Transverse colon (tissue), 4 donors: ENCODE data around the gene TIGAR. TPM values are rescaled to one million over a fixed set of nuclear protein-coding genes. Genes with fewer than 3 reads are reported as not detected.

Experiments used
- DNase-seq: peaks from one replicate; pipeline ENCODE4 v3.0.0-alpha.2; 2019
- H3K27ac ChIP-seq, 4 donors: fragments of 200-600 bp; sonication (generic); 2 replicates each; pipeline ENCODE4 v1.5.1; 2016 to 2018; ENCODE audit warnings: inconsistent platforms in 4 of 4
- H3K27me3 ChIP-seq: fragments of 200-600 bp; sonication (generic); 2 replicates; pipeline ENCODE4 v1.5.1; 2017; ENCODE audit warnings: inconsistent platforms
- H3K36me3 ChIP-seq, 4 donors: fragments of 200-600 bp; sonication (generic); 2 replicates each; pipeline ENCODE4 v1.5.1; 2017 to 2019; ENCODE audit warnings: inconsistent platforms in 4 of 4
- H3K4me1 ChIP-seq, 4 donors: fragments of 200-600 bp; sonication (generic); 2 replicates each; pipeline ENCODE4 v1.5.1; 2017 to 2020; ENCODE audit warnings: inconsistent platforms in 4 of 4
- H3K4me3 ChIP-seq, 4 donors: fragments of 200-600 bp; sonication (generic); 1 replicate in 1 of 4; 2 replicates in 3 of 4; pipeline versions ENCODE4 v1.5.1 to v1.6.1; 2017 to 2019; ENCODE audit warnings: inconsistent platforms in 4 of 4
- H3K9me3 ChIP-seq, 2 donors: fragments of 200-600 bp; sonication (generic); 2 replicates each; pipeline ENCODE4 v1.5.1; 2017 to 2019; ENCODE audit warnings: inconsistent platforms in 2 of 2
- EP300 ChIP-seq: sonication (generic); formaldehyde crosslinking; IDR thresholded peaks from one replicate; pipeline ENCODE4 v1.6.1; 2017; ENCODE audit warnings: antibody characterized with exemption, low read depth
- POLR2A ChIP-seq: fragments of 450-650 bp; IDR thresholded peaks from one replicate; pipeline ENCODE4 v1.6.1; 2016; ENCODE audit warnings: antibody characterized with exemption, mild to moderate bottlenecking, moderate library complexity
- POLR2AphosphoS5 ChIP-seq, 3 donors: sonication (generic); formaldehyde crosslinking; IDR thresholded peaks; one replicate each; pipeline ENCODE4 v1.6.1; 2016; ENCODE audit warnings: antibody characterized with exemption in 3 of 3
- WGBS, 2 donors: methylation state at CpG; one replicate each; pipeline ENCODE4 v1.1.5; 2018; ENCODE audit warnings: low coverage in 1 of 2; 5-methylcytosine and 5-hydroxymethylcytosine counted together
- in situ Hi-C, 4 donors: fragments of 200-750 bp; cut with MboI; loops; one replicate each; pipeline versions ENCODE4 v1.15.0 to v1.15.1; 2017; ENCODE audit warnings: low sequenced_read_pairs in 3 of 4, low pct_ligation_motif_present in 1 of 4, low pct_unique_long_range_greater_than_20kb in 1 of 4
- intact Hi-C: fragments of 100-400 bp; cut with DNase I; formaldehyde crosslinking; loops from one replicate; pipeline ENCODE4 v1.15.1; 2023; ENCODE audit warnings: low total_unique reads
- total RNA-seq, 4 donors: library from RNA; depleted of rRNA; stranded (reverse); fragments of >200 nt; gene quantifications; one replicate each; pipeline ENCODE4 v1.1.0, GENCODE V29; 2016
- TF ChIP-seq, protein P1 (sequence below), 5 experiments: fragments of 200-600 bp in 3 of 5; fragments of 450-650 bp in 2 of 5; sonication (generic) in 3 of 5; IDR thresholded peaks; 1 replicate in 2 of 5; 2 replicates in 3 of 5; pipeline ENCODE4 v1.5.1; 2016 to 2017; ENCODE audit warnings: antibody characterized with exemption in 5 of 5, inconsistent platforms in 3 of 5, mild to moderate bottlenecking in 2 of 5, moderate library complexity in 1 of 5

The TIGAR gene
- total RNA-seq, 4 donors from 2014 or later = 2.6 to 26.6 (median 4.4) TPM

DNA sequence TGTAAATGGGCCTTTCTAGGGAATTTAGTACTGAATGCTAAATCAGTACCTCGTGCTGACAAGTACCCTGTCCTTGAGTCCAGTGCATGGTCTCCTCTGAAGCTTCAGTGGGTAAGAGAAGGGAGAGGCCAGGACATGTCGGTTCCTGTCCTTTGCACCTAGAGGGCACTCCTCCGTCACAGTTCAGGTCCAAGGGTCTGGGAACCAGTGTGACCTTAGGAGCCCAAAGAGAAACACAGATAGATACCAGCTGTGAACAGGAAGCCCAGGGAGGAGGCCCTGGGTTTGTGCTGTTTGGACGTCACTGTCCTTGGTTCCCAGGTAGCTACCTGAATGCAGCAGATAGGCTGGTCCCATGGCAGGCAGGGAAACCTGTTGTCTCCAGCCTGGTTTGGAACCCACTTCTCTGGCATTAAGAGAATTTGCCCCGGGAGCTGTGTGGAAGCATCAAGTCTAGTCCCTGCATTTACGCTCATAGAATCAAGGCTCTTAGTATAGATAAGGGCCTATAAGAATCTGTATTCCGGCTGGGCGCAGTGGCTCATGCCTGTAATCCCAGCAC is 62.4 kb downstream of the TIGAR start:
- Histone ChIP-seq H3K9me3 (no peaks in the 10 kb centered on the region), H3K27me3 (no peaks in the 10 kb centered on the region), H3K36me3 (no peaks in the 10 kb centered on the region), H3K27ac (no peak overlapping the region), H3K4me1 (no peaks in the 10 kb centered on the region), H3K4me3 (no peak overlapping the region)
- in situ Hi-C loops (no loop called here), intact Hi-C loops (no loop called here)
- no peak for DNase-seq
- 60 to 85% methylated on average over 1 to 8 of the region's 8 CpGs for WGBS, 2 donors
- TF ChIP-seq, protein P1, sequence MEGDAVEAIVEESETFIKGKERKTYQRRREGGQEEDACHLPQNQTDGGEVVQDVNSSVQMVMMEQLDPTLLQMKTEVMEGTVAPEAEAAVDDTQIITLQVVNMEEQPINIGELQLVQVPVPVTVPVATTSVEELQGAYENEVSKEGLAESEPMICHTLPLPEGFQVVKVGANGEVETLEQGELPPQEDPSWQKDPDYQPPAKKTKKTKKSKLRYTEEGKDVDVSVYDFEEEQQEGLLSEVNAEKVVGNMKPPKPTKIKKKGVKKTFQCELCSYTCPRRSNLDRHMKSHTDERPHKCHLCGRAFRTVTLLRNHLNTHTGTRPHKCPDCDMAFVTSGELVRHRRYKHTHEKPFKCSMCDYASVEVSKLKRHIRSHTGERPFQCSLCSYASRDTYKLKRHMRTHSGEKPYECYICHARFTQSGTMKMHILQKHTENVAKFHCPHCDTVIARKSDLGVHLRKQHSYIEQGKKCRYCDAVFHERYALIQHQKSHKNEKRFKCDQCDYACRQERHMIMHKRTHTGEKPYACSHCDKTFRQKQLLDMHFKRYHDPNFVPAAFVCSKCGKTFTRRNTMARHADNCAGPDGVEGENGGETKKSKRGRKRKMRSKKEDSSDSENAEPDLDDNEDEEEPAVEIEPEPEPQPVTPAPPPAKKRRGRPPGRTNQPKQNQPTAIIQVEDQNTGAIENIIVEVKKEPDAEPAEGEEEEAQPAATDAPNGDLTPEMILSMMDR (IDR thresholded peaks at IDR 0.05) = no peak
- no peak for TF ChIP-seq POLR2A
- TF ChIP-seq POLR2AphosphoS5 (IDR thresholded peaks at IDR 0.05) = no peak
- no peak for TF ChIP-seq EP300

DNA sequence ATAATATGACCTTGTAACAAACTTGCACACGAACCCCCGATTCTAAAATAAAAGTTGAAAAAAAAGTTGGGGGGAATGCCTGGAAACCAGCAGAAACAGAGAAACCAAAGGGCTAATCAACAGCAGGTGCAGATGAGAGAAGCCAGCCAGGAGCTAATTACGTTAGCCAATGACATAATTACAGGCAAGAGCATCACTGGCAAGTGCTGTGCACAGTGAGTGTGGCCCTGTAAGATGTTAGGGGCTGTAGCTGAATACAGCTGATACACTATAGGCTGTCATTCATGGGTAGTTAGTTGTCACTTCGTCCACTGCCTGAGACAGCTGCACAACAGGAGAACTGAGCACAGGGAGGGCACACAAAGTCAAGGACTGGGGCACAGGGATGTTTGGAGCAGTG is 65.8 kb downstream of the TIGAR start:
- intact Hi-C loops (no loop called here), in situ Hi-C loops (no loop called here)
- no peak for DNase-seq
- WGBS, 2 donors = 72% methylated on average over 4 of the region's 4 CpGs; no CpG with 5 or more reads in 1 of the 2 donors
- Histone ChIP-seq H3K27ac (no peak overlapping the region), H3K4me3 (no peak overlapping the region), H3K9me3 (no peaks in the 10 kb centered on the region), H3K36me3 (no peaks in the 10 kb centered on the region), H3K4me1 (no peaks in the 10 kb centered on the region), H3K27me3 (no peaks in the 10 kb centered on the region)
- TF ChIP-seq POLR2AphosphoS5 (IDR thresholded peaks at IDR 0.05) (no peak), POLR2A (no peak), EP300 (no peak)
- TF ChIP-seq, protein P1 (IDR thresholded peaks at IDR 0.05) = no peak

DNA sequence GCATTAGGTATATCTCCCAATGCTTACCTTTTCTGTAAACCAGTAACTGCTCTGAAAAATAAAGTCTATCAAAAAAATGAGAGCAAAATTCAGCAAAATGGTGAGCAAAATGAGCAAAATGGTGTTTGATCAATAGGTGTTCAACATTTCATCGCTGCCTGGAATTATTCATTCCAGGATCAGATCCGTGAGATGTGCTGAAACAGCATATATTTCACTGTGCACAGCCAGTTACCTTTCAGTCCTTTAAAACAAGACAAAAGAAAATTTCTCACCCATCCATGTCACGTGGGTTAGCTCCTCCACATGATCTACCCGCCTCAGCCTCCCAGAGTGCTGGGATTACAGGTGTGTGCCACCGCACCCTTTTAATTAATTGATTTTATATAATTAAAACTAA is 66.6 kb downstream of the TIGAR start:
- in situ Hi-C loops = no loop called here
- 79 to 80% methylated on average over 5 of the region's 5 CpGs for WGBS, 2 donors

DNA sequence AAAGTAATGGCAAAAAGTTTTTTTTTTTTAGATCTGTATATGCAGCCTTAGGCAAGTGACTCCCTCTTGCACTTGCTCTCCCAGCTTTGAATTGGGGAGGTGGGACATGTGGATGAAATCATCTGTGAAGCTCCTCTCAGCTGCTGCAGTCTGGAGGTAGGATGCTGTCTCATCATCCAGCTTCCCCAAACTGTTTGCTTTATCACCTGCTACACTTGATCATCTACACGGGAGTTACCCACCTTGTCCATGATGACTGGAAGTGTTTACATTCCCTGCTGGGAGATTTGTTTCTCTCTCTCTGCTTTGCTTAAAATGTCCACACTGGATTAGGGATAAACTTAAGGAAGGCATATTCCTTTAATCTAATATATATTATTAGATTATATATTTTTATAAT is 67.0 kb downstream of the TIGAR start:
- H3K27me3 ChIP-seq = no peaks in the 10 kb centered on the region
- TF ChIP-seq, protein P1 (IDR thresholded peaks at IDR 0.05) = no peak
- TF ChIP-seq EP300 (no peak), POLR2A (no peak)
- H3K27ac ChIP-seq = no peak overlapping the region
- H3K9me3 ChIP-seq = no peaks in the 10 kb centered on the region
- no peak overlapping the region for H3K4me3 ChIP-seq
- no peak for DNase-seq
- WGBS, 2 donors = 30 to 50% methylated on average over 1 of the region's 1 CpG
- in situ Hi-C loops (no loop called here), intact Hi-C loops (no loop called here)
- no peaks in the 10 kb centered on the region for H3K4me1 ChIP-seq
- H3K36me3 ChIP-seq = no peaks in the 10 kb centered on the region

More for the DNA sequence above, 66.6 kb downstream of the TIGAR start:
- TF ChIP-seq POLR2AphosphoS5 (IDR thresholded peaks at IDR 0.05) (no peak), POLR2A (no peak), EP300 (no peak)
- TF ChIP-seq, protein P1 (IDR thresholded peaks at IDR 0.05) = no peak
- H3K27ac ChIP-seq = no peak overlapping the region
- no peaks in the 10 kb centered on the region for H3K9me3 ChIP-seq
- H3K4me3 ChIP-seq = no peak overlapping the region
- no peak for DNase-seq
- H3K27me3 ChIP-seq = no peaks in the 10 kb centered on the region
- H3K36me3 ChIP-seq = no peaks in the 10 kb centered on the region
- no peaks in the 10 kb centered on the region for H3K4me1 ChIP-seq
- intact Hi-C loops = no loop called here
